Thyroid gland (tissue), 4 donors: ENCODE results near the gene DEPDC7.

ENCODE experiments used
- CTCF ChIP-seq, 6 experiments: fragments of 200-600 bp in 3 of 6; fragments of 450-650 bp in 3 of 6; sonication (generic) in 3 of 6; IDR thresholded peaks; one replicate each; pipeline ENCODE4 v1.5.1; 2016 to 2019; ENCODE audit warnings: antibody characterized with exemption in 6 of 6, mild to moderate bottlenecking in 2 of 6, inconsistent platforms in 1 of 6, moderate library complexity in 1 of 6
- POLR2A ChIP-seq, 2 donors: fragments of 450-650 bp; IDR thresholded peaks; one replicate each; pipeline ENCODE4 v1.6.1; 2017; ENCODE audit warnings: antibody characterized with exemption in 2 of 2, mild to moderate bottlenecking in 2 of 2, moderate library complexity in 1 of 2

- no peak for TF ChIP-seq CTCF (IDR thresholded peaks at IDR 0.05)
- no peak for TF ChIP-seq POLR2A (IDR thresholded peaks at IDR 0.05)
Observed at GRCh38 chr11:32968541-32968940, 47.1 kb upstream of the DEPDC7 start.
